Thyroid gland (tissue), 4 donors: ENCODE data around the gene MVB12B. TPM values are rescaled to one million over a fixed set of nuclear protein-coding genes. Genes with fewer than 3 reads are reported as not detected.

Experiments
- DNase-seq, 2 donors: peaks; one replicate each; pipeline ENCODE4 v3.0.0-alpha.2; 2019
- H3K27ac ChIP-seq, 3 donors: fragments of 200-600 bp; sonication (generic); 1 replicate in 2 of 3; 2 replicates in 1 of 3; pipeline ENCODE4 v1.5.1; 2016 to 2019; ENCODE audit warnings: mild to moderate bottlenecking in 1 of 3, moderate library complexity in 1 of 3
- H3K27me3 ChIP-seq: fragments of 200-600 bp; sonication (generic); one replicate; pipeline ENCODE4 v1.5.1; 2019
- H3K36me3 ChIP-seq, 2 donors: fragments of 200-600 bp; sonication (generic); one replicate each; pipeline ENCODE4 v1.5.1; 2016 to 2019
- H3K4me1 ChIP-seq, 2 donors: fragments of 200-600 bp; sonication (generic); one replicate each; pipeline ENCODE4 v1.5.1; 2017 to 2019
- H3K4me3 ChIP-seq, 3 donors: fragments of 200-600 bp; sonication (generic); replicated peaks in 1 of 3; 1 replicate in 2 of 3; 2 replicates in 1 of 3; pipeline ENCODE4 v1.5.1; 2016; ENCODE audit warnings: mild to moderate bottlenecking in 1 of 3
- H3K9me3 ChIP-seq: fragments of 200-600 bp; sonication (generic); one replicate; pipeline ENCODE4 v1.5.1; 2017
- CTCF ChIP-seq, 6 experiments: fragments of 200-600 bp in 3 of 6; fragments of 450-650 bp in 3 of 6; sonication (generic) in 3 of 6; IDR thresholded peaks; one replicate each; pipeline ENCODE4 v1.5.1; 2016 to 2019; ENCODE audit warnings: antibody characterized with exemption in 6 of 6, mild to moderate bottlenecking in 2 of 6, inconsistent platforms in 1 of 6, moderate library complexity in 1 of 6
- POLR2A ChIP-seq, 2 donors: fragments of 450-650 bp; IDR thresholded peaks; one replicate each; pipeline ENCODE4 v1.6.1; 2017; ENCODE audit warnings: antibody characterized with exemption in 2 of 2, mild to moderate bottlenecking in 2 of 2, moderate library complexity in 1 of 2
- WGBS, 2 donors: methylation state at CpG; one replicate each; pipeline ENCODE4 v1.1.5; 2017; 5-methylcytosine and 5-hydroxymethylcytosine counted together
- intact Hi-C: fragments of 100-400 bp; cut with DNase I; formaldehyde crosslinking; loops from one replicate; pipeline ENCODE4 v1.15.1; 2023
- total RNA-seq, 4 donors: library from RNA; depleted of rRNA; stranded (reverse); fragments of >200 nt; gene quantifications; one replicate each; pipeline ENCODE4 v1.2.3, GENCODE V29; 2016

MVB12B gene
- total RNA-seq, 4 donors from 2014 or later: 13.4 to 19.3 (median 15.5) TPM

- Histone ChIP-seq H3K36me3 (no peaks in the 10 kb centered on the region), H3K4me3 (no peak overlapping the region), H3K27ac (peak overlapping the region; percentile 75 to 93 (median 84)), H3K9me3 (no peaks in the 10 kb centered on the region), H3K4me1 (peaks cover 35 to 42% of the 10 kb centered on the region in 2 donors), H3K27me3 (no peaks in the 10 kb centered on the region)
- TF ChIP-seq CTCF (IDR thresholded peaks at IDR 0.05): no peak
- TF ChIP-seq POLR2A (IDR thresholded peaks at IDR 0.05): peak in 1 of 2 donors; percentile 64
- intact Hi-C loops: no loop called here
- 28 to 59% methylated on average over 23 to 25 of the region's 25 CpGs for WGBS, 2 donors
- peak; percentile 84 to 86 for DNase-seq
Measured at GRCh38 chr9:126421567-126422428, 95.2 kb downstream of the MVB12B start.

- Histone ChIP-seq H3K27me3 (no peaks in the 10 kb centered on the region), H3K9me3 (no peaks in the 10 kb centered on the region), H3K4me1 (peaks cover 35 to 42% of the 10 kb centered on the region in 2 donors), H3K4me3 (no peak overlapping the region), H3K27ac (peak overlapping the region; percentile 72 to 93 (median 84)), H3K36me3 (no peaks in the 10 kb centered on the region)
- intact Hi-C loops: no loop called here
- peak; percentile 14 to 39 for DNase-seq
- TF ChIP-seq CTCF (IDR thresholded peaks at IDR 0.05) (no peak), POLR2A (IDR thresholded peaks at IDR 0.05) (no peak)
- WGBS, 2 donors: 47 to 57% methylated on average over 10 of the region's 10 CpGs
Measured at GRCh38 chr9:126423142-126423915, 96.7 kb downstream of the MVB12B start.

- peak overlapping the region; percentile 72 to 93 (median 84) for H3K27ac ChIP-seq
- DNase-seq: peak in 1 of 2 donors; percentile 20
- TF ChIP-seq CTCF (IDR thresholded peaks at IDR 0.05): no peak
- no peak for TF ChIP-seq POLR2A (IDR thresholded peaks at IDR 0.05)
Measured at GRCh38 chr9:126423916-126424185, 97.2 kb downstream of the MVB12B start.

GRCh38 chr9:126424511-126424910 lies 97.9 kb downstream of the MVB12B start:
- no peak for DNase-seq
- Histone ChIP-seq H3K27ac (no peak overlapping the region), H3K36me3 (no peaks in the 10 kb centered on the region), H3K4me3 (no peak overlapping the region), H3K27me3 (no peaks in the 10 kb centered on the region), H3K9me3 (no peaks in the 10 kb centered on the region), H3K4me1 (peaks cover 35% of the 10 kb centered on the region in 2 donors)
- 89 to 96% methylated on average over 8 of the region's 8 CpGs for WGBS, 2 donors
- TF ChIP-seq CTCF (IDR thresholded peaks at IDR 0.05) (no peak), POLR2A (IDR thresholded peaks at IDR 0.05) (no peak)
- intact Hi-C loops: no loop called here

More at GRCh38 chr9:126423916-126424185, 97.2 kb downstream of the MVB12B start:
- Histone ChIP-seq H3K27me3 (no peaks in the 10 kb centered on the region), H3K36me3 (no peaks in the 10 kb centered on the region), H3K4me1 (peaks cover 35 to 42% of the 10 kb centered on the region in 2 donors), H3K4me3 (no peak overlapping the region), H3K9me3 (no peaks in the 10 kb centered on the region)
- intact Hi-C loops: no loop called here
- 83 to 88% methylated on average over 3 of the region's 3 CpGs for WGBS, 2 donors
